Loucy (cell line): ENCODE data around the gene ITPKB.

Source experiments
- H2AFZ ChIP-seq: fragments of 200-600 bp; sonication (generic); 2 replicates; pipeline ENCODE4 v1.6.0; 2016; ENCODE audit warnings: antibody characterized with exemption, mild to moderate bottlenecking, low read length, moderate library complexity
- H3F3A ChIP-seq: fragments of 200-600 bp; 2 replicates; pipeline ENCODE4 v1.6.0; 2016; ENCODE audit warnings: antibody characterized with exemption, low read depth, mild to moderate bottlenecking
- H3K27me3 ChIP-seq: fragments of 200-600 bp; sonication (generic); 2 replicates; pipeline ENCODE4 v1.6.1; 2014; ENCODE audit warnings: low read length, mild to moderate bottlenecking; ENCODE audit not compliant: insufficient read depth, poor library complexity, severe bottlenecking
- H3K36me3 ChIP-seq: fragments of 200-600 bp; sonication (generic); 2 replicates; pipeline ENCODE4 v1.6.1; 2016; ENCODE audit warnings: low read length; ENCODE audit not compliant: insufficient read depth
- H3K4me1 ChIP-seq: fragments of 200-600 bp; sonication (generic); 2 replicates; pipeline ENCODE4 v1.5.1; 2014; ENCODE audit warnings: low read length, mild to moderate bottlenecking; ENCODE audit not compliant: insufficient read depth, poor library complexity, severe bottlenecking
- H3K4me2 ChIP-seq: fragments of 200-600 bp; sonication (generic); 2 replicates; pipeline ENCODE4 v1.6.0; 2014; ENCODE audit warnings: antibody characterized with exemption, low read length, low read depth, mild to moderate bottlenecking; ENCODE audit not compliant: poor library complexity, severe bottlenecking
- H3K4me3 ChIP-seq: fragments of 200-600 bp; sonication (generic); 2 replicates; pipeline ENCODE4 v1.5.1; 2014; ENCODE audit warnings: low read length, mild to moderate bottlenecking, mixed read lengths; ENCODE audit not compliant: poor library complexity, severe bottlenecking
- H3K79me2 ChIP-seq: fragments of 200-600 bp; sonication (generic); 2 replicates; pipeline ENCODE4 v1.6.1; 2014; ENCODE audit warnings: low read length; ENCODE audit not compliant: insufficient read depth
- H3K9ac ChIP-seq: fragments of 200-600 bp; sonication (generic); 2 replicates; pipeline ENCODE4 v1.6.0; 2014; ENCODE audit warnings: mild to moderate bottlenecking, low read depth, low read length, moderate library complexity; ENCODE audit not compliant: poor library complexity, severe bottlenecking
- H3K9me2 ChIP-seq: fragments of 200-600 bp; sonication (generic); replicated peaks from 2 replicates; pipeline ENCODE4 v1.6.1; 2016; ENCODE audit warnings: low read depth, low read length, mixed read lengths
- H3K9me3 ChIP-seq: fragments of 200-600 bp; sonication (generic); 2 replicates; pipeline ENCODE4 v1.6.1; 2014; ENCODE audit warnings: mild to moderate bottlenecking, antibody characterized with exemption, low read length, low read depth; ENCODE audit not compliant: insufficient read depth
- H4K20me1 ChIP-seq: fragments of 200-600 bp; sonication (generic); 2 replicates; pipeline ENCODE4 v1.6.0; 2014; ENCODE audit warnings: antibody characterized with exemption, low read length, mild to moderate bottlenecking; ENCODE audit not compliant: insufficient read depth, poor library complexity, severe bottlenecking
- CTCF ChIP-seq: fragments of 200-600 bp; sonication (generic); conservative IDR thresholded peaks from 2 replicates; pipeline ENCODE4 v1.5.1; 2014; ENCODE audit warnings: mild to moderate bottlenecking, antibody characterized with exemption, low read length
- EZH2phosphoT487 ChIP-seq: fragments of 200-600 bp; IDR thresholded peaks from 2 replicates; pipeline ENCODE4 v1.6.1; 2018; ENCODE audit warnings: antibody characterized with exemption, mild to moderate bottlenecking, moderate library complexity, borderline replicate concordance

ITPKB gene

DNA sequence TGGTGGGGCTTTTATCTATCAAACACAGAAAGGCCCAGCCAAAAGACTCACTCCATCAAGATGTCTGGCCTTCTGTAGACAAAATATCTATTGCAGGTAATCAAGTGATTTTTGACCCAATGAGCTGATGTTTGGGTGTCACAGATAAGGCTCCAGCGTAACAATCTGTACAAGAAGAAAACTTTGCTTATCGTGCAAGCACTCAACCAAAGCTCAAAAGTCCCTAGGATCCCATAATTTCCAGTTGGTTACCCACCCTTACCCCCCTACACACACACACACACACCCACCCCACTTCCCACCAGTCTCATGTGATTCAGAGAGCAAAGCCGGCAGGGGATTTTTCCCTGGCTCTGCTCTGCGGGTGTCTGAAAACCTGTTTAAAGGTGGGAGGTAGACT, 5.8 kb downstream of the ITPKB start:
- H3K27me3 ChIP-seq, result no peaks in the 10 kb centered on the region
- TF ChIP-seq CTCF, result no peak
- TF ChIP-seq EZH2phosphoT487, result no peak
- H3K9me2 ChIP-seq, result no peaks in the 10 kb centered on the region
- H3K79me2 ChIP-seq, result peaks cover 100% of the 10 kb centered on the region
- peaks cover 76% of the 10 kb centered on the region for H4K20me1 ChIP-seq
- H3K36me3 ChIP-seq, result peaks cover 12% of the 10 kb centered on the region; the same call in 1 of the 2 replicates
- no peaks in the 10 kb centered on the region for H3K9me3 ChIP-seq
- H3F3A ChIP-seq, result no peaks in the 10 kb centered on the region
- H3K4me2 ChIP-seq, result peak overlapping the region; percentile 96
- peak overlapping the region; percentile 96 for H3K4me3 ChIP-seq
- no peak overlapping the region for H2AFZ ChIP-seq
- peaks cover 70% of the 10 kb centered on the region for H3K4me1 ChIP-seq
- peak overlapping the region; percentile 99 for H3K9ac ChIP-seq

DNA sequence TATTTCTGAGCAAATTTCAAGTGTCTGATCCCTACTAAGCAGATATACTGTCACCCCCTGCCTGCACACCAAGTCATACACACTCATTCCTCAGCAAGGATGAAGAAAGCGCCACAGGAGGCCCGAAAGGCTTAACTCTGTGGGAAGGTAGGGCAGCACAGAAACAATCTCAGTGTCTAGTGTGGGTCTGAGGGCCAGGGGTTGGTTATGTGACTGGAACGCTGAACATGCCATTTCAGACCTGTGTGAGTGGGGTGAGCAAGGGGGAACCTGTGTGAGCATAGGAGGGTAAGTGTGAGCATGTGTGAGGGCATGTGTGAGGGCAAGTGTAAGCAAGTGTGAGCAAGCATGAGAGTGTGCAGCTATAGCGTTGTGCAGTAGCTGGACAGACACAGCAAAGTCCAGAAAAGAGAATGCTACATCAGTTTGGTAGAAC, 6.2 kb downstream of the ITPKB start:
- no peak overlapping the region for H2AFZ ChIP-seq
- H3K4me2 ChIP-seq, result peak overlapping the region; percentile 96
- H3K9me2 ChIP-seq, result no peaks in the 10 kb centered on the region
- no peaks in the 10 kb centered on the region for H3F3A ChIP-seq
- H3K36me3 ChIP-seq, result peaks cover 12% of the 10 kb centered on the region; the same call in 1 of the 2 replicates
- TF ChIP-seq EZH2phosphoT487 (no peak), CTCF (no peak)
- peaks cover 100% of the 10 kb centered on the region for H3K79me2 ChIP-seq
- peak overlapping the region; percentile 99 for H3K9ac ChIP-seq
- H3K27me3 ChIP-seq, result no peaks in the 10 kb centered on the region
- peaks cover 74% of the 10 kb centered on the region for H3K4me1 ChIP-seq
- peak overlapping the region; percentile 96 for H3K4me3 ChIP-seq
- H4K20me1 ChIP-seq, result peaks cover 80% of the 10 kb centered on the region
- H3K9me3 ChIP-seq, result no peaks in the 10 kb centered on the region

GRCh38 chr1:226731257-226731893, 7.7 kb downstream of the ITPKB start:
- Histone ChIP-seq H3K4me2 (peak overlapping the region; percentile 96), H3K79me2 (peaks cover 100% of the 10 kb centered on the region), H3K27me3 (no peaks in the 10 kb centered on the region), H4K20me1 (peaks cover 86% of the 10 kb centered on the region), H3K36me3 (peaks cover 12% of the 10 kb centered on the region; the same call in 1 of the 2 replicates), H3K9me3 (no peaks in the 10 kb centered on the region), H3K9ac (peak overlapping the region; percentile 62), H3F3A (0 out of 2 replicates have a peak, but pooled peaks cover 4% of the 10 kb centered on the region), H3K4me1 (peaks cover 83% of the 10 kb centered on the region), H2AFZ (no peak overlapping the region), H3K9me2 (no peaks in the 10 kb centered on the region), H3K4me3 (peak overlapping the region; percentile 96)
- TF ChIP-seq CTCF (no peak), EZH2phosphoT487 (no peak)
